ENCODE results near the gene CEP192.

DNA sequence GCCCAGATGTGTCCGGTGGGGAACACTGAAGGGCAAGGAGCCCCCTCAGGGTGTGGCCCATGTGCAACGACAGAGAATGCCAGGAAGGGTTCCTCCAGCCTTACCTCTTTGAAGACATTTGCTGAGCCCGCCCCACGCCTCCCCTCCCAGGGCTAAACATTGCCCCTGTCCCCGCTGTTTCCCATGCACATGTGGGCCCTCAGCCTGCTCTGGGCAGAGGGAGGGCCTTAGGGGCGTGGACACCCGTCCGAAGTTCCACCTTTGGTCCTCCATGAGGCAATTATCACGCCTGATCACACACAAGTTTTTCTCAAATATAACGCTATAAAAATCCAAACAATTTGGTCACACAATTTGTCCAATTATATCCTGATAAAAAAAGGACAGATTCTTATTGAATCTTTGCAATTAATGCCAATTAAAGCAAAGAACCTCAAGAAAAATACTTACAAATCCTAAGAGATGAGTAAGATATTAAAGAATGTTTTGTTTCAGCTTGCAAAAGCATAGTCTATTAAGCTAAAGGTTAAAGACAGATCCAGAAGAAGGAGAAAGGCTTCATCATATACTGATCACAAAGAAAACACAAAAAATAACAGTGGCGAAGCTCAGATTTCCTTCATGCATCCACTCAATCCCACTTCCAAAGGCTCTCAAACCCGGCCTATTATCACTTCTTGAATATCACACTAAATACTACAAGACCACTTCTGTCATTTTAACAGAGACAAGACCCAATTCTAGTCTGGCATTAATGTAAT is 172.2 kb downstream of the CEP192 start:
- no peak for TF ChIP-seq POLR2A (IDR thresholded peaks at IDR 0.05)
- TF ChIP-seq, protein P1, sequence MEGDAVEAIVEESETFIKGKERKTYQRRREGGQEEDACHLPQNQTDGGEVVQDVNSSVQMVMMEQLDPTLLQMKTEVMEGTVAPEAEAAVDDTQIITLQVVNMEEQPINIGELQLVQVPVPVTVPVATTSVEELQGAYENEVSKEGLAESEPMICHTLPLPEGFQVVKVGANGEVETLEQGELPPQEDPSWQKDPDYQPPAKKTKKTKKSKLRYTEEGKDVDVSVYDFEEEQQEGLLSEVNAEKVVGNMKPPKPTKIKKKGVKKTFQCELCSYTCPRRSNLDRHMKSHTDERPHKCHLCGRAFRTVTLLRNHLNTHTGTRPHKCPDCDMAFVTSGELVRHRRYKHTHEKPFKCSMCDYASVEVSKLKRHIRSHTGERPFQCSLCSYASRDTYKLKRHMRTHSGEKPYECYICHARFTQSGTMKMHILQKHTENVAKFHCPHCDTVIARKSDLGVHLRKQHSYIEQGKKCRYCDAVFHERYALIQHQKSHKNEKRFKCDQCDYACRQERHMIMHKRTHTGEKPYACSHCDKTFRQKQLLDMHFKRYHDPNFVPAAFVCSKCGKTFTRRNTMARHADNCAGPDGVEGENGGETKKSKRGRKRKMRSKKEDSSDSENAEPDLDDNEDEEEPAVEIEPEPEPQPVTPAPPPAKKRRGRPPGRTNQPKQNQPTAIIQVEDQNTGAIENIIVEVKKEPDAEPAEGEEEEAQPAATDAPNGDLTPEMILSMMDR (IDR thresholded peaks at IDR 0.05): no peak
